Right atrium auricular region (tissue), 2 donors: Measurements from ENCODE around the gene TENM4. TPM values are rescaled to one million over a fixed set of nuclear protein-coding genes. Genes with fewer than 3 reads are reported as not detected.

Experiments
- DNase-seq: peaks from one replicate; pipeline ENCODE4 v3.0.0-alpha.2; 2019; ENCODE audit warnings: low spot score
- H3K27ac ChIP-seq, 2 donors: fragments of 200-600 bp; sonication (generic); 1 replicate in 1 of 2; 2 replicates in 1 of 2; pipeline ENCODE4 v1.5.1; 2016 to 2019
- H3K27me3 ChIP-seq, 2 donors: fragments of 200-600 bp; sonication (generic); one replicate each; pipeline versions ENCODE4 v1.5.1 to v1.6.0; 2017 to 2019
- H3K36me3 ChIP-seq: fragments of 200-600 bp; sonication (generic); one replicate; pipeline ENCODE4 v1.5.1; 2016
- H3K4me1 ChIP-seq, 2 donors: fragments of 200-600 bp; sonication (generic); one replicate each; pipeline versions ENCODE4 v1.5.1 to v1.6.0; 2017 to 2019
- H3K4me3 ChIP-seq, 2 donors: fragments of 200-600 bp; sonication (generic); 1 replicate in 1 of 2; 2 replicates in 1 of 2; pipeline ENCODE4 v1.5.1; 2017 to 2019; ENCODE audit warnings: mild to moderate bottlenecking in 1 of 2, moderate library complexity in 1 of 2
- H3K9me3 ChIP-seq, 2 donors: fragments of 200-600 bp; sonication (generic); one replicate each; pipeline ENCODE4 v1.5.1; 2019
- CTCF ChIP-seq, 2 donors: fragments of 200-600 bp; sonication (generic); IDR thresholded peaks; one replicate each; pipeline ENCODE4 v1.5.1; 2019; ENCODE audit warnings: antibody characterized with exemption in 2 of 2
- total RNA-seq, 2 donors: library from RNA; depleted of rRNA; stranded (reverse); fragments of >200 nt; gene quantifications; one replicate each; pipeline ENCODE4 v1.1.0, GENCODE V29; 2016

TENM4 gene
- total RNA-seq, 2 donors from 2014 or later: 0.30 to 0.98 TPM

DNA sequence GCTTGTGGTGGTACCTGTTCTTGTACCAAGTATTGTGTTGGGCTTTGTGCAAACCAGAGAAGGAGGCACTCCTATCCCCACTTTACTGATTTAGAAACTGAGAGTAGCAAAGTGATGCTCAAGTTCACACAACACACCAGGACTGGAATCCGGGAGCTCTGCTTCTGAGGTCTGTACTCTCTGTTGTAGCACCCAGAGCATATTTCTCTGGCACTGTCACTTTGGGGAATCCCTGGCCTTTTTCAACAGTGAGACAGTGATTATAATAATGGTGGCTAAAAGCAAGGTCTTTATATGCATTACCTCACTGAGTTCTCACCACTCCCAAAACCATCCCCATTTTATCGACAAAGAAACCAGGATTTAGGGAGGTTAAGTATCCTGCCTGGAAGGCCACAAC is 362.4 kb downstream of the TENM4 start:
- no peak for TF ChIP-seq CTCF (IDR thresholded peaks at IDR 0.05)
- Histone ChIP-seq H3K4me1 (no peaks in the 10 kb centered on the region), H3K27ac (no peak overlapping the region), H3K27me3 (no peaks in the 10 kb centered on the region), H3K4me3 (no peak overlapping the region), H3K36me3 (no peaks in the 10 kb centered on the region), H3K9me3 (no peaks in the 10 kb centered on the region)
- no peak for DNase-seq

DNA sequence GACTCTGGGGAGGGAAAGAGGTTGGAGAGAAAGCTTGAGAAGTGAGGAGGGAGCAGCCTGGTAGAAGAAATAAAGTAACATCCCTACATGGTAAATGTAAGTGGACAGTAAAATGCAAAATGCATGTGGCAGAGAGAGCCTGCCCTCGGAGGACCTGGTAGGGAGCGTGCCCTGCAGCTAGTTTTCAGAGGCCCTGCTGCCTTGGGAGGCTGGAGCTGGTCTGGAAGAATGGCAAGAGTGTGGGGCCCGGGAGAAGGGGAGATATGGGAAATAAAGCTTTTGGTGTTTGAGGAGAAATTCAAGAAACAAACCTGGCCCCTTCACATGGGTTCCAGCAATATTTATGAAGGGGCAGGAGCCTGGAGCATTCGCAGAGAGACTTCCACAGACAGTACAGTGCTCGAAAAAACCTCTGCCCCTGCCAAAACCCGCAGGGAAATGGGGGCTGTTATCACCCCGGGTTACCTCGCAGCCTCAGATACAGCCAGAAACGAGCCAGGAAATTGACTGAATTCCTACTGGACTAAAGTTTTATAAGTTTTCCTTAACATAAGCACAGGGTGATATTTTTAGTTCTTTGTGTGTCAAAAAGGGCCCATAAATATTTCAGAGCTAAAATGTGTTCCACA is 363.0 kb downstream of the TENM4 start:
- no peak for DNase-seq
- H3K4me1 ChIP-seq: no peaks in the 10 kb centered on the region
- no peak for TF ChIP-seq CTCF (IDR thresholded peaks at IDR 0.05)
- H3K36me3 ChIP-seq: no peaks in the 10 kb centered on the region
- no peaks in the 10 kb centered on the region for H3K27me3 ChIP-seq
- H3K27ac ChIP-seq: no peak overlapping the region
- no peaks in the 10 kb centered on the region for H3K9me3 ChIP-seq
- H3K4me3 ChIP-seq: no peak overlapping the region

DNA sequence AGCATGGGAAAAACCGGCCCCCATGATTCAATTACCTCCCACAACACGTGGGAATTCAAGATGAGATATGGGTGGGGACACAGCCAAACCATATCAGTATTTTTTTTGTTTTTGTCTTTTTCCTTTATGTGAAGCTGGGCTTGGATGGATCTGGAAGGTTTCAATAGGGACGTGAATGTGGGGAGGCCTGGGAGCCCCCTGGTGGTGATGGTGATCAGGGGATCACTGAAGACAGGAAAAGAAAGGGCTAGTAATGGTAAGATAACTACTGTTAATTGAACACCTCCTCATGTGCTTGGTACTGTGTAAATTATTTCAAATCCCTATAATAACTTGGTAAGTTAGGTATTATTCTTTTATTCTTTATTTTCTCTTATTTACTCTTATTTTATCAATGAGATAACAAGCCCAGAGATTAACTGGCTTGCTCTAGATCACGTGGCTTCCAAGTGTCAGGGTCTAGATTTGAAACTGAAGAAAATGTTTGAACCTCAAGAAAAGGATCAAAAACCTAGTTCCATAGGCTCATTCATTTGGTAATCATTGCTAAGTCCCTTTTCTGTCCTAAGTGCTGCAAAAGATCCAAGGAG is 364.2 kb downstream of the TENM4 start:
- Histone ChIP-seq H3K36me3 (no peaks in the 10 kb centered on the region), H3K27ac (no peak overlapping the region), H3K4me1 (no peaks in the 10 kb centered on the region), H3K9me3 (no peaks in the 10 kb centered on the region), H3K27me3 (no peaks in the 10 kb centered on the region), H3K4me3 (no peak overlapping the region)
- TF ChIP-seq CTCF (IDR thresholded peaks at IDR 0.05): peak; percentile 20 to 66
- DNase-seq: no peak

GRCh38 chr11:79074547-79074946 is 366.3 kb downstream of the TENM4 start:
- no peak for TF ChIP-seq CTCF (IDR thresholded peaks at IDR 0.05)
- Histone ChIP-seq H3K36me3 (no peaks in the 10 kb centered on the region), H3K9me3 (no peaks in the 10 kb centered on the region), H3K4me3 (no peak overlapping the region), H3K4me1 (no peaks in the 10 kb centered on the region), H3K27ac (no peak overlapping the region), H3K27me3 (no peaks in the 10 kb centered on the region)
- DNase-seq: no peak

- Histone ChIP-seq H3K27me3 (no peaks in the 10 kb centered on the region), H3K4me3 (no peak overlapping the region), H3K4me1 (no peaks in the 10 kb centered on the region), H3K36me3 (no peaks in the 10 kb centered on the region), H3K27ac (no peak overlapping the region), H3K9me3 (no peaks in the 10 kb centered on the region)
- no peak for TF ChIP-seq CTCF (IDR thresholded peaks at IDR 0.05)
- no peak for DNase-seq
These were observed 369.6 kb downstream of the TENM4 start for GRCh38 chr11:79071190-79071589.

DNA sequence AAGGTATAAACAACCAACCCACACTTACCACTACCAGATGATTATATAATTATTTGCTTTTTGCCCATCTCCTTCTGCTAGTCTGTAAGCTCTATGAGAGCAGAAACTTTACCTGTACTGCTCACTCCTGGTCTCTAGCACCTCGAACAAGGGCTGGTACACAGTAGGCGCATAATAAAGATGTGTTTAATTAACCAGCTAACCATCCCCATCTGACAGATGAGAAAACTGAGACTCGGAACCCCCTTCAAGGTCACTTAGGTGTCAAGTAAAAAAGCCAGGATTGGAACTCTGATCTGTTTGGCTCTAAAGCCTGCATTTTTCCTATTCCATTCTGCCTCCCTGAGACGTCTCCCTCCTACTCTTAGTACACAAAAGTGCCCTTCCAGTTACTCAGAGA is 370.3 kb downstream of the TENM4 start:
- DNase-seq: no peak
- Histone ChIP-seq H3K4me3 (no peak overlapping the region), H3K36me3 (no peaks in the 10 kb centered on the region), H3K27ac (no peak overlapping the region), H3K9me3 (no peaks in the 10 kb centered on the region), H3K4me1 (no peaks in the 10 kb centered on the region), H3K27me3 (no peaks in the 10 kb centered on the region)
- no peak for TF ChIP-seq CTCF (IDR thresholded peaks at IDR 0.05)
